Upper lobe of left lung (tissue), 4 donors: ENCODE data around the gene SURF1.

Experiments
- EP300 ChIP-seq, 4 donors: sonication (generic); formaldehyde crosslinking; IDR thresholded peaks; one replicate each; pipeline ENCODE4 v1.5.1; 2017; ENCODE audit warnings: antibody characterized with exemption in 4 of 4, control low read depth in 2 of 4
- POLR2A ChIP-seq, 4 donors: fragments of 450-650 bp; IDR thresholded peaks; one replicate each; pipeline ENCODE4 v1.5.1; 2016 to 2017; ENCODE audit warnings: antibody characterized with exemption in 4 of 4, mild to moderate bottlenecking in 2 of 4
- TF ChIP-seq, protein P1 (sequence below), 6 experiments: fragments of 450-650 bp in 4 of 6; fragments of 200-600 bp in 2 of 6; sonication (generic) in 2 of 6; IDR thresholded peaks; one replicate each; pipeline ENCODE4 v1.5.1; 2016 to 2019; ENCODE audit warnings: antibody characterized with exemption in 6 of 6

DNA sequence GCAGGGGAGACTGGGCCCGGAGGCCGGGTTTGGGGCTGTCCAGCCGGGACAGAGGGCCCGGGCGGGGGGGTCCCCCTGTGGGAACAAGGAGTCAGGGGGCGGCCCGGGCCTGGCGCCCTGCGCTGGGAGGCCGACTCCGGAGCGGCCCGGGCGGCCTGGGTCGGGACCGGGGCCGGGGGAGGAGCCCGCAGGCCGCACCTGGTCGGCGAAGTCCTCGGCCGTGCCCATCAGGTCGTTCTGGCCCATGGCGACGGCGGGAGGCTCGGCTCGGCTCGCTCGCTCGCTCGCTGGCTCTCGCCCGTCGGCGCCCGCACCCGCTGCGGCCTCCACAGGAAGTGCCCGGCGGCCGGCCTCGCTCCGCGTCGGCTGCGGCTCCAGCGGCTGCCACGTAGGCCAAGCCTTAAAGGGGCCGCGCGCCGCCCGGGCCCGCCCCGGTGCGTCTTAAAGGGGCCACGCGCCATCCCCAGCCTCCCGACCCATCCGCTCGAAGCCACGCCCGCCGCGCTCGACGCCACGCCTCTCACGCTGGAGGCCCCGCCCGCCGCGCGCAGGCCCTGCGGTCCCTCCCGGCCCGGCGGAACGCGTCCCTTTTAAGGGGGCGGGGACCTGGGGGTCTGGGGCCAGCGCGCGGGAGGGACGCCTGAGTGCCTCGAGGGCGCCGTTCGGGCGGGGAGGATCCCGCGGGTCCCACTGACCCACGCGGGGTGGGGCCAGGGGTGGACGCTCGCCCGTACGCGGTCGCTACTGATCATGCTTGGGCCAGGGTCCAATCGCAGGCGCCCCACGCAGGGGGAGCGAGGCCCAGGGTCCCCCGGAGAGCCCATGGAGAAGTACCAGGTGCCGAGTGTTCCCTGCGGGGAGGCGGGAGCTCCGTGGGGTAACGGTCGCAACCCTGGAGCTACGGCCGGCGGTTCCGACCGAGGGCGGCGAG is 19.7 kb upstream of the SURF1 start, which contains the start of the genes STKLD1 and SURF4:
- TF ChIP-seq, protein P1, sequence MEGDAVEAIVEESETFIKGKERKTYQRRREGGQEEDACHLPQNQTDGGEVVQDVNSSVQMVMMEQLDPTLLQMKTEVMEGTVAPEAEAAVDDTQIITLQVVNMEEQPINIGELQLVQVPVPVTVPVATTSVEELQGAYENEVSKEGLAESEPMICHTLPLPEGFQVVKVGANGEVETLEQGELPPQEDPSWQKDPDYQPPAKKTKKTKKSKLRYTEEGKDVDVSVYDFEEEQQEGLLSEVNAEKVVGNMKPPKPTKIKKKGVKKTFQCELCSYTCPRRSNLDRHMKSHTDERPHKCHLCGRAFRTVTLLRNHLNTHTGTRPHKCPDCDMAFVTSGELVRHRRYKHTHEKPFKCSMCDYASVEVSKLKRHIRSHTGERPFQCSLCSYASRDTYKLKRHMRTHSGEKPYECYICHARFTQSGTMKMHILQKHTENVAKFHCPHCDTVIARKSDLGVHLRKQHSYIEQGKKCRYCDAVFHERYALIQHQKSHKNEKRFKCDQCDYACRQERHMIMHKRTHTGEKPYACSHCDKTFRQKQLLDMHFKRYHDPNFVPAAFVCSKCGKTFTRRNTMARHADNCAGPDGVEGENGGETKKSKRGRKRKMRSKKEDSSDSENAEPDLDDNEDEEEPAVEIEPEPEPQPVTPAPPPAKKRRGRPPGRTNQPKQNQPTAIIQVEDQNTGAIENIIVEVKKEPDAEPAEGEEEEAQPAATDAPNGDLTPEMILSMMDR (IDR thresholded peaks at IDR 0.05): peak in 4 of 6 experiments; percentile 41 to 80 (median 62)
- peak in 3 of 4 donors; percentile 73 to 98 (median 89) for TF ChIP-seq POLR2A (IDR thresholded peaks at IDR 0.05)
- peak in 1 of 4 donors; percentile 10 for TF ChIP-seq EP300 (IDR thresholded peaks at IDR 0.05)
